Activated naive CD8-positive, alpha-beta T cell treated with anti-CD3 and anti-CD28 coated beads, Interleukin-2, amount 10 ng/mL, durations not matched to agents 7 days and 5 days (primary cell): ENCODE results near the gene TARBP1. TPM values are rescaled to one million over a fixed set of nuclear protein-coding genes. Genes with fewer than 3 reads are reported as not detected.
A peak's percentile ranks its signal among the peaks of the same experiment; 100 is the strongest.

Experiments
- ATAC-seq: fragments of 150-1000 bp; cut with Tn5 transposase; one replicate; pipeline ENCODE4 v1.10.0; 2021; ENCODE audit warnings: low read depth, moderate library complexity
- POLR2A ChIA-PET: fragments of 350-600 bp; sonication (Branson Sonifier 250); formaldehyde crosslinking; loops from one replicate; lab custom pipeline; 2021; ENCODE audit warnings: antibody characterized with exemption; lab: Charles Lee
- DNase-seq: peaks from one replicate; pipeline ENCODE4 v3.0.0; 2021
- H3K27ac Mint-ChIP-seq: one replicate; pipeline ENCODE4 v1.8.0; 2022; ENCODE audit warnings: mild to moderate bottlenecking, mixed read lengths
- H3K27me3 Mint-ChIP-seq: one replicate; pipeline ENCODE4 v1.8.0; 2022; ENCODE audit warnings: mild to moderate bottlenecking, moderate library complexity, mixed read lengths
- H3K36me3 Mint-ChIP-seq: one replicate; pipeline ENCODE4 v1.8.0; 2021; ENCODE audit warnings: mild to moderate bottlenecking, mixed read lengths
- H3K4me1 Mint-ChIP-seq: one replicate; pipeline ENCODE4 v1.8.0; 2021; ENCODE audit warnings: mixed read lengths
- H3K4me3 Mint-ChIP-seq: one replicate; pipeline ENCODE4 v1.8.0; 2022; ENCODE audit warnings: mild to moderate bottlenecking, moderate library complexity, mixed read lengths
- H3K9me3 Mint-ChIP-seq: one replicate; pipeline ENCODE4 v1.8.0; 2021; ENCODE audit warnings: mixed read lengths
- total RNA-seq, 2 experiments: library from RNA; stranded (reverse); gene quantifications; one replicate each; pipeline ENCODE4 v1.2.3, GENCODE V29; 2021

TARBP1 gene
- total RNA-seq, 2 experiments from 2014 or later, result 39.6 to 42.9 TPM

DNA sequence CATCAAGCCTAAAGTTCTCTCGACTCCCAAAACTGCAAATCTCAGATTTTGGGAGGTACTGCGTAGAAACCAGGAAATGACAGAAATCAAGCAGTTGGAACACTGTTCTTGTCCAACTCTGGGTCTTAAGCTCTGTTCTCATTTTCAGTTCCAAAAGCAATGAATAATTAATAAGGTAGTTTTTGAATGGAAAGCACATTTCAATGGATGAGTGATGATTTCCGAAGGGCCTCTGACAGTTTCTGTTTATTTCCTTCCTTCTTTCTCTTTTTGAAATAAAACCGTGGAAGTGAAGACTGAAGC lies 20.9 kb upstream of the TARBP1 start:
- no peak for ATAC-seq
- DNase-seq, result no peak
- POLR2A ChIA-PET, result interaction anchor here (0.8 to 1.5 kb wide), 3 partner anchors 9 to 224 kb away, joined by 3 read pairs; no protein-coding TSS in a partner anchor

DNA sequence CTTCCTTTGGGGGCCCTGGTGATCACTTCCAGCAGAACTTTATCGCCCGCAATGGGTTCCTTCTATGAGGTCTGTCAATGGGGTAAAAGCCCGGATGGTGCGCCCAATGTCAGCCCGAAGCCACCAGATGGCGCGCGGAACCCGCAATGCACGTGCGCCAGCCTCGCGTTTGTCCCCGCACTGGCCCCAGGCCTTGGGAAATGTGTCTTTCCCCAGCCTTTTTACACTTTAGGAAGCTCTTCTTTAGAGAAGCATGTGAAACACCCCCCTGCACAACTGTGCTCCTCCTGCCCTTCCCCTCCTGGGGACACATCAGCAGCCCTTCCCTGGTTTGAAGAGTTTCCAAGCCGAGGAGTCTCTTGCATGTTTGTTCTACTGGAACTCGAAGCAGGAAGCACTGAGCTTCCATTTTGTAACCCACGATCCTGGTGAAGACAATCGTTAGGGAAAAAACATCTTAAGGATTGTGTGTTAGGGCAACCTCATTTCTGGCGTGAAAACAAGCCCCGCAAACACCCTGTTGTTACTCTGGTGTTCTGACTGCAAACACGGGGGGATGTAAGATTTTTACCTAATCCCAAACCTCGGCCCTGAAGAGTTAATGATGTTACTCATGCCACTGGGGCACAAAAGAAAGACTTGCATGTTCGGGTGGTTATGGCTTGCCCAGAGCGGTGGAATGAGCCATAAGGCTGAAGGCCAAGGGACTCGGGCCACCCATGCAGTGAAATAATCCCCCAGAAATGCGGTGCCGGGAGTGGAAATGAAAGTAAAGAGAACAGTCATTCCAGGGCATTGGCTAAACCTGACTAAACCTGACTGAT lies 20.4 kb upstream of the TARBP1 start:
- peaks cover 30% of the 10 kb centered on the region for H3K4me1 Mint-ChIP-seq
- DNase-seq, result peak; percentile 92
- H3K4me3 Mint-ChIP-seq, result peak overlapping the region; percentile 23

More for the DNA sequence above, 20.9 kb upstream of the TARBP1 start:
- no peak overlapping the region for H3K4me3 Mint-ChIP-seq
- H3K27me3 Mint-ChIP-seq, result peaks cover 3% of the 10 kb centered on the region
- peak overlapping the region; percentile 28 for H3K27ac Mint-ChIP-seq
- H3K4me1 Mint-ChIP-seq, result peaks cover 34% of the 10 kb centered on the region
- H3K36me3 Mint-ChIP-seq, result peaks cover 3% of the 10 kb centered on the region
- no peaks in the 10 kb centered on the region for H3K9me3 Mint-ChIP-seq

DNA sequence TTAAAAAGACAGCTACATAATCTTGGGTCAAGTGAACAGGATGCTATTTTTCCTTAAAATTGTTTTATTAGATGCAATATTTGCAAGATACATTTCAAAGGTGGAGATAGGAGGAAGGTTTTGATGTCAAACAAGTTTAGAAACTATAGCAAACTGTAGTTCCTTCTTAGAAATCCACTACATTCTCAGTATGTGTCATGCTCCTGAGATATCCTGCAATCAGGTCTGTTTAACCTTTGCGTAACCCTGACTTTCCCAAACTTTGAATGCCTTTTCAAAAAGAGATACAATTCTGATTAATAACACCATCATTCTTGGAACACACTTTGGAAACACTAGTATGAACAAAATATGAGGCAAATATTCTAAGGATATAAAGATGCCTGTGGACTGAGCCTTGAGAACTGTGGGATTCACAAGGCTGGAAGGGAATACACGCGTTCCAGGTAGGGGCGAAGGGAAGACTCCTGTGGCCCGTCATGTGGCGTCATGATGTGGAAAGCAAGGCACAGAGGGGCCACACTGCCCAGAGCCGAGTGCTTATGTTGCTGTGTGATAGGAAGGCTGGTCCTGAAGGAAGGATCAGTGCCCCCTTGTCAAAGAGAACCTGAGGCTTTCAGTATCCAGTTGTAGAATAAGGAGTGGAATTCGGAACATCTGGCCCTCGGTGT lies 19.6 kb upstream of the TARBP1 start:
- no peak overlapping the region for H3K27ac Mint-ChIP-seq
- H3K4me1 Mint-ChIP-seq, result peaks cover 30% of the 10 kb centered on the region
- peak overlapping the region; percentile 23 for H3K4me3 Mint-ChIP-seq
- DNase-seq (no peak), ATAC-seq (peak; percentile 5)
- no peaks in the 10 kb centered on the region for H3K9me3 Mint-ChIP-seq
- POLR2A ChIA-PET, result interaction anchor here (1.0 to 1.5 kb wide), 3 partner anchors 111 to 580 kb away, joined by 3 read pairs; partner anchors contain the start of gene IRF2BP2
- peaks cover 3% of the 10 kb centered on the region for H3K27me3 Mint-ChIP-seq
- H3K36me3 Mint-ChIP-seq, result no peaks in the 10 kb centered on the region

More for the DNA sequence above, 20.4 kb upstream of the TARBP1 start:
- H3K36me3 Mint-ChIP-seq, result peaks cover under 1% of the 10 kb centered on the region
- ATAC-seq, result peak; percentile 92
- POLR2A ChIA-PET, result interaction anchor here (0.8 to 1.5 kb wide), 4 partner anchors 10 to 580 kb away, joined by 3 read pairs; partner anchors contain the start of gene IRF2BP2
- peak overlapping the region; percentile 86 for H3K27ac Mint-ChIP-seq
- no peaks in the 10 kb centered on the region for H3K9me3 Mint-ChIP-seq
- H3K27me3 Mint-ChIP-seq, result peaks cover 3% of the 10 kb centered on the region

DNA sequence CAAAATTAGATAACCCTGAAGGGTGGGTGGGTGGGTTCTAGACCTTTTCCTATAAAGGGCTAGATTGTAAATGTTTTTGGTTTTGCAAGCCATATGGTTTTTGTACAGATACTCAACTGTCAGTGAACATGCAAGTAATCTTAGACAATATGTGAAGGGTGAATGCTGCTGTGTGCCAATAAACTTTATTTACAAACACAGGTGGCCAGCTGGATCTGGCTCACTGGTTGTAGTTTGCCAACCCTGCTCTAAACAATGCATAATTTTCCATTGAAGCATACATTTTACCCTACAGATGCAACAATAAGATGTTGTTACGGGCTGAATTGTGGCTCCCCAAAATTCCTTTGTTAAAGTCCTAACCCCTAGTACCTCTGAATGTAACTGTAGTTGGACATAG lies 18.6 kb upstream of the TARBP1 start:
- Mint-ChIP-seq H3K9me3 (no peaks in the 10 kb centered on the region), H3K36me3 (no peaks in the 10 kb centered on the region), H3K4me3 (no peak overlapping the region), H3K4me1 (peaks cover 30% of the 10 kb centered on the region), H3K27me3 (peaks cover 3% of the 10 kb centered on the region), H3K27ac (no peak overlapping the region)
- no peak for DNase-seq
- no peak for ATAC-seq
- POLR2A ChIA-PET, result no interaction called here

DNA sequence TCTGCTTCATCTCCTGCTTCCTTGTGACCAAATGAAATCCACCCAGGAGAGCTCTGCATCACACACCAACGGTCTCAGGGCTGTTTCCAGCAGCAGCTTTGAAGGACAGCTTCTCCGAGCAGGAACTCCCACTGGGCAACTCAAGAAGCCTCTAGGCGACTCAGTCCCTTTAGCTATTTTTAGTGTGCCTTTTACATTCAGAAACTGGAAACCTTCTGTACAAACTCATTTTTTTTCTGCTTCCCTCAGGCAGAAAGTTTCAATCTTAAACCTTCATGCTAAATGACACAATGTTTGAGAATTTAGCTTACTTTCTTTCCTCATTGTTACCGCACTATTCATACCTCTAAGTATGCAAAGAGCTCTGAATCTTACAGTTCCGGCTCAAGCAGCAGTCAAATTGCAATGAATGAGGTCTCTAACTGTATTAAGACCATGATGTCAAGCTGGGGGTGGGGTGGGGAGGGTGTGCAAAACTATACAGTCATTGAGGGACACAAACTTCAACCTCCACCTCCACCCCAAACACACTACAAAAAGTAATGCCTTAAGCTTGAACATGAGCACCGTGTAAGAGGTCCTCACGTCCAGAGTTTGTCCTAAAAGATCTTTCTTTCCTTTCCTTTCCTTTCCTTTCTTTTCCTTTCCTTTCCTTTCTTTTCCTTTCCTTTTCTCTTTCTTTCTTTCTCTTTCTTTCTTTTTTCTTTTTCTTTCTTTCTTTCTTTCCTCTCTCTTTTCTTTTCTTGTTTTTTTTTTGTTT lies 16.4 kb upstream of the TARBP1 start:
- Mint-ChIP-seq H3K27ac (no peak overlapping the region), H3K27me3 (peaks cover 3% of the 10 kb centered on the region), H3K36me3 (no peaks in the 10 kb centered on the region), H3K9me3 (no peaks in the 10 kb centered on the region), H3K4me1 (peaks cover 30% of the 10 kb centered on the region), H3K4me3 (no peak overlapping the region)
- DNase-seq (no peak), ATAC-seq (no peak)
- POLR2A ChIA-PET, result interaction anchor here (1.3 kb wide), 1 partner anchor 114 kb away, joined by 4 read pairs; the partner anchor contains the start of gene IRF2BP2

DNA sequence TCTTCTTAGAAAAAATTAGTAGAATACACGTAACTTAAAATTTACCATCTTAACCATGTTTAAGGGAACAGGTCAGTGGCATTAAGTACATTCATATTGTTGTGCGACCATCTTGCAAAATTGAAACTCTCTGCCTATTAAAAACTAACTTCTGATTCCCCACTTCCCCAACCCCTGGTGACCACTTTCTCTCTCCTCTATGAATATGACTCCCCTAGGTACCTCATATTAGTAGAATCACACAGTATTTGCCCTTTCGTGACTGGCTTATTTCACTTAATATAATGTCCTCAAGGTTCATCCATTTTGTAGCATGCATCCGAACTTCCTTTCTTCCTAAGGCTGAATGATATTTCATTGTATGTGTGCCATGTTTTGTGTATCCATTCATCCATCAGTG lies 15.1 kb upstream of the TARBP1 start:
- no peaks in the 10 kb centered on the region for H3K36me3 Mint-ChIP-seq
- H3K4me3 Mint-ChIP-seq, result no peak overlapping the region
- H3K9me3 Mint-ChIP-seq, result no peaks in the 10 kb centered on the region
- no peak overlapping the region for H3K27ac Mint-ChIP-seq
- POLR2A ChIA-PET, result no interaction called here
- no peak for DNase-seq
- ATAC-seq, result no peak
- peaks cover 18% of the 10 kb centered on the region for H3K4me1 Mint-ChIP-seq
- peaks cover 3% of the 10 kb centered on the region for H3K27me3 Mint-ChIP-seq

DNA sequence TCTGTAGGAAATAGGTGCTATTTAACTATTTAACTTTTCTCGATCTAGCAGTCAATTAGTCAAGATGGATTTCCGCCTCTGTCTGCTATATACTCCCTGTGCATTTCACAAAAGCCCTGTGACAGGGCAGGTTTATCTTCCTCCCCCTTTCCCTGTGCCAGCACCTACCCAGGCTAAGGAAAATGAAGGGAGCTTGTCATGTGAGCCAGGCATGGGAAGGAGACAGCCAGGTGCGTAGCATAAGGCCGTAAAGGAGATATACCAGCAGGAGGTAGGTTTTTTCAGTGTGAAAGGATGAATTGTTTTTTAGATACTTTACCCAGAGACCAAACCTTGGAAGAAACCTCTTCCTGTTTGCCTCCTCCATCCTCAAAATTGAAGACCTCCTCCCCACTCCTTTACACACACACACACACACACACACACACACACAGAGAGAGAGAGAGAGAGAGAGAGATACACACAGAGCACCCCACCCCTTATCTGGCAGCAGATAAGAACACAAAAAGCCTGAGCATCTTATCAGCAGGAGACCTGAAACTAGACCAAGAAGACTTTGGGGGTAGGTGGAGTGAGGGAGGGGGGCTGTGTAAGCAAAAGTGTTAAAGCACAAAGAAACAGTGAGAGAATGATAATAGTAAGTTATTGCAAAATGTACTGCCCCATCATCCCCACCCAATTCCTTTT lies 12.0 kb upstream of the TARBP1 start:
- POLR2A ChIA-PET, result interaction anchor here (0.5 kb wide), 1 partner anchor 233 kb away, joined by 3 read pairs; no protein-coding TSS in a partner anchor
- no peak for ATAC-seq
- Mint-ChIP-seq H3K27ac (peak overlapping the region; percentile 27), H3K9me3 (no peaks in the 10 kb centered on the region), H3K36me3 (no peaks in the 10 kb centered on the region), H3K4me1 (peaks cover 27% of the 10 kb centered on the region), H3K4me3 (no peak overlapping the region), H3K27me3 (no peaks in the 10 kb centered on the region)
- no peak for DNase-seq

DNA sequence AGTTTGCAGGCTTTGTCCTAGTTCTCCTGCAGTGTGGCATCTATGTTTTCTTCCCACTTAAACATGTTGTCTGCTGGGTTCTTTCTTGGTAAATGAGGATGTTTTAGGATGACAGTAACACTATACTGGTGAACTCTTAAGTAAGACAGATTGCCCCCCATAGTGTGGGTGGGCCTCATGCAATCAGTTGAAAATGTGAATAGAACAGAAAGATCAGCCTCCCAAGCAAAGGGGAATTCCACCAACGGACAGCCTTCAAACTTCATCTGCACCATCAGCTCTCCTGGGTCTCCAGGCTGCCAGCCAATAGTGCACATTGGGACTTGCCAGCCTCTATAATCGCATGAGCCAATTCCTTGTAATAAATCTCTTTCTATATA lies 10.7 kb upstream of the TARBP1 start:
- Mint-ChIP-seq H3K4me1 (peaks cover 26% of the 10 kb centered on the region), H3K9me3 (no peaks in the 10 kb centered on the region), H3K27ac (no peak overlapping the region), H3K36me3 (no peaks in the 10 kb centered on the region), H3K4me3 (no peak overlapping the region), H3K27me3 (peaks cover 1% of the 10 kb centered on the region)
- DNase-seq, result no peak
- POLR2A ChIA-PET, result interaction anchor here (0.5 kb wide), 2 partner anchors 13 to 616 kb away, joined by 3 to 4 read pairs; no protein-coding TSS in a partner anchor
- no peak for ATAC-seq

DNA sequence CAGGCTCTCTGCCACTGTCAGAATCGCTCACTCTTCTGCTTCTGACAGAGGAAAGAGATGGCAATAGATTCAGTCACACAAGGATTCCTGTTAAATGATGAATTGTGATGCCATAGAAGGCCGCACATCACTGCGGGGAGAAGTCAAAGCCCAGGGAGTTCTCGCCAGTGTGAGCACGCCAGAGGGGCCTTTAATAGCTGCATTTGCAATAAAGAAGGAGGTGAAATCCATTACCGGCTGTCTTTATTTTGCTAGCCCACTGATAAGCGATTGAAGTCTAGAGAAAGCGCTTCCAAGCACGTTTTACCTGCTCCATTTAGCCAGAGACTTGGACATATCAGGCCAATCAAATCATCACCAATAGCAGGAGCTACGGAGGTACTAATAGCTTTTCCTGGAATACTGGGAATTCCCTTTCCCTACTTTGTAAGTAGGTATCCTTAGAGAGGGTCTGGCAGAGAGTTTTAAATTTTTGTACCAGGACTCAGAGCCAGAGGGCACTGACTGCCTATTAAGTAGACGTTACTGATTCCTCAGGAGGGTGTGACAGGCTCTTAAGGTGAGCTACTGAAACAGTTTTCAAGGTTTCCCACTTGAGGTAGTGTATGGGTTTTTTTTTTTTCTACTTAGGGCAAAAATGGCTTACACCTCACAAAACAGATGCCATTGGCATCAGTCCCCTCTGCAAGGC lies 10.2 kb upstream of the TARBP1 start:
- no peak overlapping the region for H3K27ac Mint-ChIP-seq

DNA sequence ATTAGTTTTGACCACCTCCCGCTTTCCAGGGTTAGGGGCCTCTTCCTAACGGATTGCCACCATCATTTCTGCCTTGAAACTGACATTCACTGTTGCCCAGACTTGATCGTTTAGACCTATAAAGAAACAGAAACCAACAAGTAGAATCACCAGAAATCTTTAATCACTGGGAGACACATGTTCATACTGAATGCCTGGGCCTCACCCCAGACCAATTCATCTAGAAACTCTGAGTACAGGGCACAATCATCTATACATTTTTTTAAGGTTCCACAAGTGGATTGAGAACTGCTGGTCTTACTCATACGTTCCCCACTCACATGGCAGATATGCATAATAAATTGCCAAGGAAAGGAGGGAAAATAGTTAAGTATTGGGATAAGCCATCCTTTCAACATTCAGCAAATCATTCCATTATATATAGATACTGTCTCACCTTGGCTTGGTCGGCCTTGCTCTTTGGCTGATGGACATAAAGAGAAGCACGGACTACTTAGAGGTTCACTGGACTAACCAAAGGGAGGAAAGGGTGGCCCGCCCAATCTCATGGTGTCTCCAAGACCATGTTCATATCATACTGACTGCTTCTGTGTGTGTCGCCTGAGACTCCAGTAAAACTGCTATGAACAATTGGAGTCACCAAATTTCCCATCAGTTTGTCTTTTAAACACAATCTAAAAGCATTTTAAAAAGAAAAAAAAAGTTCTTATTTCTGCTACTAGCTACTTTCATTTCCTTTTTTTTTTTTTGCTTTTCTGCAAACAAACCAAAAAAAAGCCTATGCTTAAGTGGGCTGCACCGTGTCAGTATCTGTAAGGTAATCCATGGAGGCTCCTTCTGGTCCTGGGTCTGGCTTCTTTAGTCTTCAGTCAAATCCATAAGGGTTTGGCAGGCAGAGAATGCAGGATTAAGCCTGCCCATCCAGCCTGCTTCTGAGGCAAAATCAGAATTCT lies 9.4 kb upstream of the TARBP1 start:
- ATAC-seq (no peak), DNase-seq (no peak)
- Mint-ChIP-seq H3K27me3 (peaks cover 7% of the 10 kb centered on the region), H3K27ac (peak overlapping the region; percentile 18), H3K4me3 (peak overlapping the region; percentile 55), H3K36me3 (no peaks in the 10 kb centered on the region), H3K9me3 (no peaks in the 10 kb centered on the region), H3K4me1 (peaks cover 25% of the 10 kb centered on the region)
- POLR2A ChIA-PET, result interaction anchor here (1.3 to 1.4 kb wide), 2 partner anchors 10 to 115 kb away, joined by 4 to 7 read pairs; partner anchors contain the start of gene TARBP1

More for the DNA sequence above, 10.2 kb upstream of the TARBP1 start:
- Mint-ChIP-seq H3K9me3 (no peaks in the 10 kb centered on the region), H3K27me3 (peaks cover 1% of the 10 kb centered on the region), H3K4me1 (peaks cover 25% of the 10 kb centered on the region), H3K4me3 (no peak overlapping the region), H3K36me3 (no peaks in the 10 kb centered on the region)
- POLR2A ChIA-PET, result interaction anchor here (0.5 kb wide), 2 partner anchors 13 to 616 kb away, joined by 3 to 4 read pairs; no protein-coding TSS in a partner anchor
- DNase-seq (no peak), ATAC-seq (no peak)
